Fibroblast of lung (primary cell): ENCODE measurements around the gene OAS1. TPM values are rescaled to one million over a fixed set of nuclear protein-coding genes. Genes with fewer than 3 reads are reported as not detected.
A peak's percentile ranks its signal among the peaks of the same experiment; 100 is the strongest.
"Not testable (repeated sequence)": the region's sequence is repeated elsewhere in the genome, so short reads cannot be mapped to it uniquely, and the experiment has no call there.

ENCODE experiments used
- DNase-seq, 2 donors: peaks; one replicate each; pipeline versions ENCODE4 v3.0.0 to v3.0.0-alpha.2; 2010; ENCODE audit warnings: low read depth in 2 of 2
- H2AFZ ChIP-seq: 2 replicates; pipeline ENCODE4 v1.5.1; 2012; ENCODE audit warnings: low read length, control low read depth, inconsistent platforms
- H3K27ac ChIP-seq: 2 replicates; pipeline ENCODE4 v1.5.1; 2011; ENCODE audit warnings: low read length, control low read depth; ENCODE audit not compliant: insufficient read depth
- H3K27me3 ChIP-seq: 2 replicates; pipeline ENCODE4 v1.5.1; 2011; ENCODE audit warnings: mild to moderate bottlenecking, low read length; ENCODE audit not compliant: control insufficient read depth, insufficient read depth
- H3K36me3 ChIP-seq: 2 replicates; pipeline ENCODE4 v1.5.1; 2011; ENCODE audit warnings: low read length; ENCODE audit not compliant: control insufficient read depth, insufficient read depth
- H3K4me1 ChIP-seq: 2 replicates; pipeline ENCODE4 v1.5.1; 2011; ENCODE audit warnings: low read length; ENCODE audit not compliant: control insufficient read depth, insufficient read depth; ENCODE audit errors: extremely low read depth
- H3K4me2 ChIP-seq: 2 replicates; pipeline ENCODE4 v1.5.1; 2011; ENCODE audit warnings: low read length, control low read depth; ENCODE audit not compliant: insufficient read depth; ENCODE audit errors: extremely low read depth
- H3K4me3 ChIP-seq, 4 experiments: fragments of 200-600 bp in 1 of 4; sonication (generic) in 1 of 4; replicated peaks in 1 of 4; 2 replicates each; pipeline ENCODE4 v1.5.1; 2011 to 2016; ENCODE audit warnings: low read length in 4 of 4, low read depth in 3 of 4, mild to moderate bottlenecking in 3 of 4, control low read depth in 2 of 4, inconsistent platforms in 1 of 4, mixed read lengths in 1 of 4; ENCODE audit not compliant: insufficient read depth in 1 of 4; ENCODE audit errors: control extremely low read depth in 1 of 4
- H3K79me2 ChIP-seq: 2 replicates; pipeline ENCODE4 v1.5.1; 2012; ENCODE audit warnings: mild to moderate bottlenecking, low read length, inconsistent platforms; ENCODE audit not compliant: control insufficient read depth, insufficient read depth
- H3K9ac ChIP-seq: 2 replicates; pipeline ENCODE4 v1.5.1; 2011; ENCODE audit warnings: mild to moderate bottlenecking, low read length, control low read depth; ENCODE audit not compliant: insufficient read depth
- H3K9me3 ChIP-seq: 2 replicates; pipeline ENCODE4 v1.5.1; 2012; ENCODE audit warnings: low read depth, low read length; ENCODE audit not compliant: control insufficient read depth, insufficient read depth
- H4K20me1 ChIP-seq: 2 replicates; pipeline ENCODE4 v1.5.1; 2011; ENCODE audit warnings: low read length; ENCODE audit not compliant: control insufficient read depth, insufficient read depth; ENCODE audit errors: extremely low read depth
- CTCF ChIP-seq, 2 donors: IDR thresholded peaks in 1 of 2; conservative IDR thresholded peaks in 1 of 2; 1 replicate in 1 of 2; 2 replicates in 1 of 2; pipeline ENCODE4 v1.5.1; 2011 to 2012; ENCODE audit warnings: low read length in 2 of 2, control low read depth in 1 of 2, inconsistent platforms in 1 of 2, low read depth in 1 of 2, mild to moderate bottlenecking in 1 of 2
- EZH2 ChIP-seq: IDR thresholded peaks from 2 replicates; pipeline ENCODE4 v1.5.1; 2012; ENCODE audit warnings: low read length, control low read depth, mild to moderate bottlenecking; ENCODE audit errors: missing control alignments
- polyA plus RNA-seq, 2 donors: library from polyadenylated mRNA; depleted of rRNA in 1 of 2; stranded (reverse) in 1 of 2; unstranded in 1 of 2; fragments of >200 nt; gene quantifications; 2 replicates each; pipeline ENCODE4 v1.2.1, GENCODE V29; 2011 to 2012; ENCODE audit warnings: missing spikeins in 1 of 2
- total RNA-seq: library from RNA; depleted of rRNA; stranded (reverse); fragments of >200 nt; gene quantifications from 2 replicates; pipeline ENCODE4 v1.2.1, GENCODE V29; 2014

Gene OAS1
- total and polyA plus RNA-seq, 2 donors (not counting 1 experiment from before 2014, with no cell fraction given): 1.8 to 2.0 TPM

- H3K9me3 ChIP-seq: no peaks in the 10 kb centered on the region
- H2AFZ ChIP-seq: no peak overlapping the region
- no peak overlapping the region for H3K27ac ChIP-seq
- no peak overlapping the region for H3K4me2 ChIP-seq
- no peak for TF ChIP-seq CTCF (conservative IDR thresholded peaks at IDR 0.05 in 1 of 2, IDR thresholded peaks at IDR 0.05 in 1 of 2; ENCODE audit: low read depth in 1 of 2, low read length in 2 of 2)
- no peak for TF ChIP-seq EZH2
- no peaks in the 10 kb centered on the region for H3K27me3 ChIP-seq
- H3K36me3 ChIP-seq: no peaks in the 10 kb centered on the region
- H3K4me3 ChIP-seq: no peak overlapping the region
- peak in 1 of 2 donors; percentile 30 for DNase-seq
- no peak overlapping the region for H3K9ac ChIP-seq
- H3K79me2 ChIP-seq: no peaks in the 10 kb centered on the region
- no peaks in the 10 kb centered on the region for H3K4me1 ChIP-seq
- no peaks in the 10 kb centered on the region for H4K20me1 ChIP-seq
These were observed 9.5 kb downstream of the OAS1 start for GRCh38 chr12:112916270-112916669.

- no peaks in the 10 kb centered on the region for H3K27me3 ChIP-seq
- H3K9me3 ChIP-seq: no peaks in the 10 kb centered on the region
- H3K4me3 ChIP-seq: no peak overlapping the region
- TF ChIP-seq CTCF (conservative IDR thresholded peaks at IDR 0.05 in 1 of 2, IDR thresholded peaks at IDR 0.05 in 1 of 2; ENCODE audit: low read depth in 1 of 2, low read length in 2 of 2): no peak
- no peak for TF ChIP-seq EZH2
- H3K9ac ChIP-seq: no peak overlapping the region
- no peaks in the 10 kb centered on the region for H3K79me2 ChIP-seq
- DNase-seq: no peak
- H3K4me1 ChIP-seq: no peaks in the 10 kb centered on the region
- no peak overlapping the region for H3K27ac ChIP-seq
- H3K36me3 ChIP-seq: no peaks in the 10 kb centered on the region
- H2AFZ ChIP-seq: no peak overlapping the region
- no peak overlapping the region for H3K4me2 ChIP-seq
- no peaks in the 10 kb centered on the region for H4K20me1 ChIP-seq
These were observed 12.4 kb downstream of the OAS1 start for GRCh38 chr12:112919121-112919520.

GRCh38 chr12:112924986-112925385 lies 18.2 kb downstream of the OAS1 start:
- Histone ChIP-seq H3K79me2 (no peaks in the 10 kb centered on the region), H3K36me3 (no peaks in the 10 kb centered on the region), H3K27ac (no peak overlapping the region), H4K20me1 (no peaks in the 10 kb centered on the region), H3K9me3 (no peaks in the 10 kb centered on the region), H3K4me1 (no peaks in the 10 kb centered on the region), H3K9ac (no peak overlapping the region), H3K4me2 (peak overlapping the region; percentile 35), H3K27me3 (no peaks in the 10 kb centered on the region), H3K4me3 (peak overlapping the region in 1 of 4 experiments; percentile 27), H2AFZ (no peak overlapping the region)
- no peak for DNase-seq
- TF ChIP-seq CTCF (conservative IDR thresholded peaks at IDR 0.05 in 1 of 2, IDR thresholded peaks at IDR 0.05 in 1 of 2; ENCODE audit: low read depth in 1 of 2, low read length in 2 of 2): no peak
- no peak for TF ChIP-seq EZH2

- H3K4me1 ChIP-seq, H3K9ac ChIP-seq, H3K27ac ChIP-seq, H2AFZ ChIP-seq, H3K4me3 ChIP-seq, H3K36me3 ChIP-seq, H3K4me2 ChIP-seq, H3K79me2 ChIP-seq, DNase-seq, H4K20me1 ChIP-seq, H3K27me3 ChIP-seq, H3K9me3 ChIP-seq: not testable (repeated sequence)
These were observed 19.8 kb downstream of the OAS1 start for GRCh38 chr12:112926416-112927033.
